Left renal cortex interstitium (tissue), 4 donors: ENCODE measurements around the gene UIMC1. TPM values are rescaled to one million over a fixed set of nuclear protein-coding genes. Genes with fewer than 3 reads are reported as not detected.
"Not testable (repeated sequence)": the region's sequence is repeated elsewhere in the genome, so short reads cannot be mapped to it uniquely, and the experiment has no call there.

ENCODE experiments used
- DNase-seq, 4 donors: peaks; one replicate each; pipeline ENCODE4 v3.0.0-alpha.2; 2013; ENCODE audit warnings: low read depth in 4 of 4, low spot score in 2 of 4, missing footprints in 1 of 4
- polyA plus RNA-seq, 4 donors: library from polyadenylated mRNA; unstranded; fragments of 120-200 nt; gene quantifications; one replicate each; pipeline ENCODE4 v1.2.1, GENCODE V29; 2013; ENCODE audit not compliant: insufficient read length in 4 of 4

The UIMC1 gene
- polyA plus RNA-seq, 4 donors, result 34.0 to 50.8 (median 42.8) TPM

DNA sequence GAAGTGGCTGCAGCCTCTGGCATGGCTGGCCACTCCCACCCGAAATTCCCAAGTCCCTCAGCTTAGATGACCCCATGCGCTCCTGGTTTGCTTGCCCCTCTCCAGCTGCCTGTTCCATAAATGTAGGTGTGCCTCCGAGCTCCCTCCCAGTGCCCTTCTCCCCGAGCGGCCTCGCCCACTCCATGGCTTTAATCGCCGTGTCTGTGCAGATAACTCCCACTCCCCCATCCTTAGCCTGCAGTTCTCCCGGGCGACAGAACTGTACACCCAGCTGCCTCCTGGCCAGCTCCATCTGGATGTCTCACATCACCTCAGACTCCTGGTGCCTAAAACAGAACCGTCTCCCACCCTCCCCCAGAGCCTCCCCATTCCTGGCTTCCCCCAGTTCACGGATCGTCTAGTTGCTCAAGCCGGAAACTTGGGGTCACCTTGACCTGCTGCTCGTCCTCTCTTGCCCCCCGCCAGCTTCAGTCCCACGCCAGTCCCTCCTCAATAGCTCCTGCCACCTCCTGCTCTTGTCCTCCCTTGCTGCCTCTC, 131.5 kb downstream of the UIMC1 start:
- no peak for DNase-seq

GRCh38 chr5:176874198-176874780, 132.3 kb downstream of the UIMC1 start:
- DNase-seq, result no peak

GRCh38 chr5:176873541-176874172, 132.9 kb downstream of the UIMC1 start:
- DNase-seq, result no peak

DNA sequence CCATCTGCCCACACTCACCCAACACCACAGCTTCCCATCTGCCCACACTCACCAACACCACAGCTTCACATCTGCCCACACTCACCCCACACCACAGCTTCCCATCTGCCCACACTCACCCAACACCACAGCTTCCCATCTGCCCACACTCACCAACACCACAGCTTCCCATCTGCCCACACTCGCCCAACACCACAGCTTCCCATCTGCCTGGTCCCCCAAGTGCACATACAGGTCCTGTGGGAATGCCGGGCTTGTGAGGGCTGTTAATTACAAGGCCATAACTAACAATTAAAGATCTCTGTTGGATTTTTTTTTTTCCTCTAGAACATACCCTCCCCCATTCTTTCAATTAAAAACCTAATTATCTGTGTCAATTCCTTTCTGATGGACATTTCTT, 133.6 kb downstream of the UIMC1 start:
- DNase-seq, result not testable (repeated sequence)

GRCh38 chr5:176872586-176872985, 134.0 kb downstream of the UIMC1 start:
- not testable (repeated sequence) for DNase-seq

DNA sequence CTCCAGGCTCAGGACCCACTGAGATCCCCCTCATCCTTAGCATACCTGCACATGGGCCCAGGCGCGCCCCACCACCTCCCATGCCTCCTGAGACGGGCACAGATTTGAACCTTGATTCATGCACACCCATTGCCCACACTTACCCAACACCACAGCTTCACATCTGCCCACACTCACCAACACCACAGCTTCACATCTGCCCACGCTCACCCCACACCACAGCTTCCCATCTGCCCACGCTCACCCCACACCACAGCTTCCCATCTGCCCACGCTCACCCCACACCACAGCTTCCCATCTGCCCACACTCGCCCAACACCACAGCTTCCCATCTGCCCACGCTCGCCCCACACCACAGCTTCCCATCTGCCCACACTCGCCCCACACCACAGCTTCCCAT, 135.9 kb downstream of the UIMC1 start:
- not testable (repeated sequence) for DNase-seq

GRCh38 chr5:176870110-176870591, 136.4 kb downstream of the UIMC1 start:
- no peak for DNase-seq

GRCh38 chr5:176869501-176870109, 137.0 kb downstream of the UIMC1 start:
- DNase-seq, result no peak

GRCh38 chr5:176868731-176869130, 137.8 kb downstream of the UIMC1 start:
- DNase-seq, result no peak

GRCh38 chr5:176868126-176868525, 138.5 kb downstream of the UIMC1 start:
- no peak for DNase-seq

GRCh38 chr5:176866707-176867310, 139.8 kb downstream of the UIMC1 start:
- DNase-seq, result no peak

DNA sequence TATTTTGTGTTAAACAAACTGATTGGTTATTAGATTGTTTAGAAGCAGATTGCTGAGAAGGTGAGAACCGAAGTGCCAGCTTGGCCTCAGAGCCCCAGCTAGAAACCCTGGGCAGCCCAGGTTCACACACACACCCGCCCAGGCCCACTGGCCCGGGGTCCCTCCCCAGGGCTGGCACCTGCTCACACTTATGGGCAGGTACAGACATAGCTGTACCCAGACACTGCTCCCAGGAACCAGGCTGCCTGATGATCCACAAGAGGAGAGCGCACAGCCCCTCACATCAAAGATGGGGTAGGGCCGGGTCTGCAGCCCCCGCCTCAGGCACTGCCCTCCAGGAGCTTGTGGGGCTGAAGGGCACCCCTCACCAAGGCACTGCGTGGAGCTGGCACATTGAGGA, 140.6 kb downstream of the UIMC1 start:
- DNase-seq, result no peak

- no peak for DNase-seq
These were observed 141.8 kb downstream of the UIMC1 start for GRCh38 chr5:176864755-176865154.

DNA sequence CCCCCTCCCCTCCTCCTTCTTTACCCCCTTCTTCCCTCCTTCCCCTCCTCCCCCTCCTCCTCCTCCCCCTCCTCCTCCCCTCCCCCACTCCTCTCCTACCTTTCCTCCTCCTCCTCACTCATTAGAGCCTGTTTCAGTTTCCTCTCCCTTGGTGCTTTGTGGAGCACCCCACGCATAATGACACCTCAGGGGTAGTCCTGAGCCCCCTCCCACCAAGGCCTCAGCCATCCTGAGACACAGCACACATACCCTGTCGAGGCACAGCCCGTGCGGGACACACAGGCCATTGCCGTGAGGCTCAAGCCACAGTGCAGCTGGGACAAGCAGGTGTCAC, 142.8 kb downstream of the UIMC1 start:
- no peak for DNase-seq

DNA sequence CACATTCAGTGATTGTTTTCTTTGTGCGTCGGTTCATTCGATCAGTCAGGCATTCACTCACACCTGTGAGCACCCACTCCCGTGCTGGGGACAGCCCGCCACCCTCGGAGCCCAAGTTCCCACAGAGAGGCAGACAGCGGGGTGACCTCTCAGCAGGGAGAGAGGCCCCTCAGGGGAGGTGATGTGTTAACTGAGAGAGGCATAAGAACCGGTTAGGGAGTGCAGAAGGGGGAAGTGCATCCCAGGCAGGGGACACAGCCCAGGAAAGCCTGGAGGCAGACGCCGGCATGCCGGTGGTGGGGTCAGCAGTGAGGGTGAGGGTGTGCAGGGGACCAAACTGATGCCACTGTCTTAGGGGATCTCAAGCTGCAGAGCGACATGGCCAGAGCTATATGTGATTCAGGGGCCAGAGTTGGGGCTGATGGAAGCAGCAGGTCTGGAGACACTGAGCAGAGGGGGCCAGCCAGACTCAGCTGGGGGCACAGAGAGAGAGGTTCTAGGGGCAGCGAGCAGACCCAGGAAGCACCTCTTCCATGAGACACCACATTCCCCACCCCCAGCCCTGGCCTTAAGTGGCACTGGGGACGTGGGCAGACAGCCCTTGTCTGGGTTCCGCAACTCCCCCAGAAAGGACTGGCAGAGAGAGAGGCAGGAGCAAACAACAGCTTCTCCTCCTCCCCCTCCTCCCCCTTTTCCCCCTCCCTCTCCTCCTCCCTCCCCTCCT, 143.4 kb downstream of the UIMC1 start:
- DNase-seq, result no peak

DNA sequence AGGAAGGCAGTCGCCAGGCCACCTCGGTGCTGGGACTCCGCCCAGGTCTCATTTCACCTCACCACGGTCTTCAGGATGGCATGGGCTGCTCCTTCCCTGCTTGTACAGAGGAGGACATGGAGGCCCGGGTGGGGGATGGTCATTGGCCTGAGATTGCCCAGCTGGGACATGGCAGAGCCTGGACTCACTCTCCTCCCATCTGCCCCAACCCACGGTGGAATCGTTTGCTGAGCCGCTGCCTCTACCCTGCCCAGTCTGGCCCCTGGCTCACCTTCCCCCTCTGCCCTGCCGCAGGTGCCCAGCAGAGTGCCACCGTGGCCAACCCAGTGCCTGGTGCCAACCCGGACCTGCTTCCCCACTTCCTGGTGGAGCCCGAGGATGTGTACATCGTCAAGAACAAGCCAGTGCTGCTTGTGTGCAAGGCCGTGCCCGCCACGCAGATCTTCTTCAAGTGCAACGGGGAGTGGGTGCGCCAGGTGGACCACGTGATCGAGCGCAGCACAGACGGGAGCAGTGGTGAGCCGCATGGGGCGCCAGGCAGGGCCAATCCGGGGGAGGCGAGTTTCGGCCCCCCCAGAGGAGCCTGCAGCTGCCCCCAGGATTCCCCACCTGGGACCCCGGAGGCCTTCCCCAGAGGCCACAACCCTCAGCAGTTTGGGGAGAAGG, 144.1 kb downstream of the UIMC1 start:
- no peak for DNase-seq

DNA sequence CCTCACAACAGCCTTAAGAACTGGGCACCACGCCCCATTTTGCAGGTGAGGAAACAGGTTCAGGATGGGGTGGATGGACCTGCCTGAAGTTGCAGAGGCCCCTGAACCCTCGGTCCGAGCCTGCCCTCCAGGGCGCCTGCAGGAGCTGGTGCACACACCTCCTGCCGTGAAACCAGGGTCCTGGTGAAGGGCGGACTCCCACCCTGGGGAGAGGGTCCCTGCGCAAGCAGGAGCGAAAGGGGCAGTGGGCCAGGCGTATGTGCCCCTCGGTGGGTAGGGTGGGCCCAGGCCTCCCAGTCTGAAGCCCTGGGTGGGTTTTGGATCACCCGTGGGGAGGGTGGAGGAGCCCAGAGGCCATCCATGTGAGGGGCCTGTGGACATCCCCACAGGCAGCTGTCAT, 145.3 kb downstream of the UIMC1 start:
- DNase-seq, result no peak

DNA sequence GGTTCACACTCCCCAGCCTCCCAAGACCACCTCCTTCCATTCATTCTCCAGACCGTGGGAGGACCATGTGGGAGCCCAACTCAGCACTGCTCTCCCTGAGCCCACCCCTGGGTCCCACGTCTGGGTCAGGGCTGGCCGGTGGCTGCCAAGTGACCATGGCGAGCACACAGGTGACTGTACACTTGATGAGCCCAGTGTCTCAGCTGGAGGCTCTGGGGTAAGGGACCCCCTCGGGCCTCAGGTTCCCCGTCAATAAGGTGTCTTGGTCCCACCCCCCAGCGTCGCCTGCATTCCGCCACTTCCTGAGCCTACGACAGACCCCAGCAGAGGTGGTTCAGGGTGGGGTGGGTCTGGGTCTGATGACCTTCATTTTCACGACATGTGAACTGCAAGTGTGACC, 146.2 kb downstream of the UIMC1 start:
- DNase-seq, result no peak

DNA sequence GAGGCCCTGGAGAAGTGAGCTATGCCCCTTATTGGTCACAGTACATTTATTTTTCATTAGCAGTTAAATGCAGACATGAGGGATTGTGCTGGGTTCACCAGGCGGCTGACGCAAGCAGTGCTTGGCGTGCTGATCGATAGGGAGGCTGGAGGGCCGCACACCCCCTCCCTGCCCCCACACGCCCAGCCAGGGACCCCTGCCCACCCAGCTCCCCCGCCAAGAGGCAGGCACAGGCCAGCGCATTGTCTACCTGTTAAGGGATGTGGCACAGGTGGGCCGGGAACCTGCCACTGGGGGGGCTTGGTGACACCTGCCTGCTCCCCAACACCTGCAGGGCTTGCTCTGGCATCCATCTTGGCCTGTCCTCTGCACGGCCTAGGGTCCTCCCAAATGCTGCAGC, 146.7 kb downstream of the UIMC1 start:
- DNase-seq, result no peak

DNA sequence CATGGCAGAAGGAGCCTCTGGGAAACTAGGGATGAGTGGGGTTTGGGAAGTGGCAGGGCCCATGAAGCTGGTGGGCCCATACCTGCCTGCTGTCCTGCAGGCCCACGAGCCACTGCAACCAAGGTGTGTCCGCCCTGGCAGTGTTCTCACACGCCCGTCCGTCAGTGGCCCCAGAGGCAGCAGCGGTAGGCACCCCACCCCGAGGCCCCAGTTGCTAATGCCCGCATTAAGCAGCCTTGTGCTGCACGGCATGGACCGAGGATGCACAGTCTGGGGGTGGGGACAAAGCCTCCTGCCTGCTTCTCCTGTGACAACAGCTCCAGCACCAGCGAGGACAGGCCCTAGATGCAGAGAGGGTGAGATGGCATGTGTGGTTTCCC, 148.7 kb downstream of the UIMC1 start:
- no peak for DNase-seq
